A549 (cell line): ENCODE measurements around the gene DPEP2. TPM values are rescaled to one million over a fixed set of nuclear protein-coding genes. Genes with fewer than 3 reads are reported as not detected.
A peak's percentile ranks its signal among the peaks of the same experiment; 100 is the strongest.

Experiments
- ATAC-seq, 2 experiments: fragments of 200-7000 bp in 1 of 2; fragments of >200 bp in 1 of 2; cut with Nextera tagmentation in 1 of 2; cut with Tn5 transposase in 1 of 2; 3 replicates each; pipeline versions ENCODE4 v1.8.0 to v1.9.1; 2018 to 2020; ENCODE audit warnings: mild to moderate bottlenecking in 1 of 2, moderate library complexity in 1 of 2
- CTCF ChIA-PET: fragments of 300-600 bp; sonication (Branson Sonifier 250); formaldehyde crosslinking; extraction: SDS; loops from one replicate; lab custom pipeline; 2021; ENCODE audit warnings: antibody characterized with exemption, inconsistent platforms; lab: Yijun Ruan, JAX
- POLR2A ChIA-PET: fragments of 350-600 bp; formaldehyde crosslinking; extraction: SDS; loops from one replicate; lab custom pipeline; 2021; ENCODE audit warnings: antibody characterized with exemption, inconsistent platforms; lab: Yijun Ruan, JAX
- DNase-seq, 2 experiments: peaks; one replicate each; pipeline versions ENCODE4 v3.0.0 to v3.0.0-alpha.2; 2011 to 2016; ENCODE audit warnings: low read depth in 1 of 2, low spot score in 1 of 2
- FAIRE-seq: peaks from 2 replicates; lab custom pipeline; 2011; peaks lifted over from hg19 to GRCh38; lab: Jason Lieb, UNC
- H3K27ac ChIP-seq, 2 experiments: fragments of >200 bp; sonication (Bioruptor Twin); formaldehyde crosslinking; 3 replicates each; pipeline ENCODE4 v1.5.1; 2016 to 2017
- H3K4me1 ChIP-seq: fragments of >200 bp; sonication (Bioruptor Twin); formaldehyde crosslinking; 3 replicates; pipeline ENCODE4 v1.6.1; 2016
- H3K4me2 ChIP-seq: fragments of >200 bp; sonication (Bioruptor Twin); formaldehyde crosslinking; 3 replicates; pipeline ENCODE4 v1.6.1; 2016
- H3K4me3 ChIP-seq: fragments of >200 bp; sonication (Bioruptor Twin); formaldehyde crosslinking; 3 replicates; pipeline ENCODE4 v1.5.1; 2016
- H3K9me3 ChIP-seq: fragments of >200 bp; sonication (Bioruptor Twin); formaldehyde crosslinking; 3 replicates; pipeline ENCODE4 v1.6.1; 2016
- ATOH8 ChIP-seq: fragments of 250-450 bp; sonication (Bioruptor Pico); IDR thresholded peaks from 2 replicates; pipeline ENCODE4 v1.5.0; 2020; ENCODE audit warnings: low read depth, mild to moderate bottlenecking, moderate library complexity
- BCL3 ChIP-seq: fragments of >200 bp; sonication (Bioruptor Twin); formaldehyde crosslinking; IDR thresholded peaks from 3 replicates; pipeline ENCODE4 v1.6.1; 2016
- CEBPB ChIP-seq, 2 experiments: fragments of >200 bp in 1 of 2; sonication (Bioruptor Twin) in 1 of 2; formaldehyde crosslinking in 1 of 2; IDR thresholded peaks; 2 replicates each; pipeline ENCODE4 v1.6.1; 2012 to 2016
- CHD2 ChIP-seq: fragments of 150-350 bp; IDR thresholded peaks from 2 replicates; pipeline ENCODE4 v1.6.1; 2014; ENCODE audit warnings: low read length; ENCODE audit not compliant: partially characterized antibody
- CHD4 ChIP-seq: fragments of 200-600 bp; sonication (generic); IDR thresholded peaks from 2 replicates; pipeline ENCODE4 v1.6.1; 2016; ENCODE audit warnings: antibody characterized with exemption, mild to moderate bottlenecking, borderline replicate concordance
- E2F6 ChIP-seq: IDR thresholded peaks from 2 replicates; pipeline ENCODE4 v1.6.1; 2012; ENCODE audit warnings: low read depth, borderline replicate concordance
- ESRRA ChIP-seq: fragments of 150-350 bp; IDR thresholded peaks from 2 replicates; pipeline ENCODE4 v1.6.1; 2014; ENCODE audit warnings: mild to moderate bottlenecking, low read length, borderline replicate concordance
- FOSB ChIP-seq: fragments of 250-450 bp; sonication (Bioruptor Pico); IDR thresholded peaks from 2 replicates; pipeline ENCODE4 v1.5.0; 2020; ENCODE audit warnings: mild to moderate bottlenecking, moderate library complexity
- KDM5A ChIP-seq: fragments of 200-600 bp; sonication (generic); IDR thresholded peaks from 2 replicates; pipeline ENCODE4 v1.6.1; 2016; ENCODE audit warnings: antibody characterized with exemption, mild to moderate bottlenecking
- MAFK ChIP-seq: fragments of 450-650 bp; IDR thresholded peaks from 2 replicates; pipeline ENCODE4 v1.6.1; 2014; ENCODE audit not compliant: partially characterized antibody
- MYC ChIP-seq: IDR thresholded peaks from 2 replicates; pipeline ENCODE4 v1.6.1; 2012; ENCODE audit warnings: mild to moderate bottlenecking, inconsistent platforms, low read length, improper control_type of control experiment, borderline replicate concordance
- POLR2A ChIP-seq: IDR thresholded peaks from 2 replicates; pipeline ENCODE4 v1.6.1; 2012; ENCODE audit warnings: mild to moderate bottlenecking, low read length
- RARB ChIP-seq: fragments of 250-450 bp; sonication (Bioruptor Pico); IDR thresholded peaks from 2 replicates; pipeline ENCODE4 v1.8.0; 2021; ENCODE audit warnings: mild to moderate bottlenecking, moderate library complexity
- REST ChIP-seq: fragments of 200-600 bp; sonication (generic); IDR thresholded peaks from 2 replicates; pipeline ENCODE4 v1.6.1; 2016; ENCODE audit warnings: antibody characterized with exemption, mild to moderate bottlenecking, moderate library complexity
- RFX5 ChIP-seq: fragments of 450-650 bp; IDR thresholded peaks from 2 replicates; pipeline ENCODE4 v1.7.1; 2014; ENCODE audit warnings: antibody characterized with exemption, mild to moderate bottlenecking, moderate library complexity
- TFCP2L1 ChIP-seq: fragments of 250-450 bp; sonication (Bioruptor Pico); IDR thresholded peaks from 2 replicates; pipeline ENCODE4 v1.5.0; 2021; ENCODE audit warnings: mild to moderate bottlenecking
- USF2 ChIP-seq: fragments of 450-650 bp; IDR thresholded peaks from 2 replicates; pipeline ENCODE4 v1.6.1; 2014; ENCODE audit warnings: antibody characterized with exemption
- WGBS: methylation state at CpG from one replicate; pipeline ENCODE4 v1.1.6; 2017; ENCODE audit errors: missing lambda C conversion rate; 5-methylcytosine and 5-hydroxymethylcytosine counted together
- polyA plus RNA-seq, 4 experiments: library from polyadenylated mRNA; depleted of rRNA in 3 of 4; stranded (reverse); fragments of >200 nt; fragmentation: RNase III in 1 of 4; extraction: RNeasy Plus Mini Kit Qiagen cat#74134 plus additional on column Dnase treatment in 1 of 4; gene quantifications; 2 replicates in 3 of 4; 3 replicates in 1 of 4; pipeline ENCODE4 v1.2.3, GENCODE V29; 2011 to 2017
- TF ChIP-seq, protein P1 (sequence below): IDR thresholded peaks from 2 replicates; pipeline ENCODE4 v1.6.1; 2012
- TF ChIP-seq, protein P2 (sequence below): fragments of >200 bp; sonication (Bioruptor Twin); formaldehyde crosslinking; IDR thresholded peaks from 2 replicates; pipeline ENCODE4 v1.6.1; 2016

The DPEP2 gene
- polyA plus RNA-seq, 2 of the 4 experiments (the other 2 are of a cell fraction) = not detected

DNA sequence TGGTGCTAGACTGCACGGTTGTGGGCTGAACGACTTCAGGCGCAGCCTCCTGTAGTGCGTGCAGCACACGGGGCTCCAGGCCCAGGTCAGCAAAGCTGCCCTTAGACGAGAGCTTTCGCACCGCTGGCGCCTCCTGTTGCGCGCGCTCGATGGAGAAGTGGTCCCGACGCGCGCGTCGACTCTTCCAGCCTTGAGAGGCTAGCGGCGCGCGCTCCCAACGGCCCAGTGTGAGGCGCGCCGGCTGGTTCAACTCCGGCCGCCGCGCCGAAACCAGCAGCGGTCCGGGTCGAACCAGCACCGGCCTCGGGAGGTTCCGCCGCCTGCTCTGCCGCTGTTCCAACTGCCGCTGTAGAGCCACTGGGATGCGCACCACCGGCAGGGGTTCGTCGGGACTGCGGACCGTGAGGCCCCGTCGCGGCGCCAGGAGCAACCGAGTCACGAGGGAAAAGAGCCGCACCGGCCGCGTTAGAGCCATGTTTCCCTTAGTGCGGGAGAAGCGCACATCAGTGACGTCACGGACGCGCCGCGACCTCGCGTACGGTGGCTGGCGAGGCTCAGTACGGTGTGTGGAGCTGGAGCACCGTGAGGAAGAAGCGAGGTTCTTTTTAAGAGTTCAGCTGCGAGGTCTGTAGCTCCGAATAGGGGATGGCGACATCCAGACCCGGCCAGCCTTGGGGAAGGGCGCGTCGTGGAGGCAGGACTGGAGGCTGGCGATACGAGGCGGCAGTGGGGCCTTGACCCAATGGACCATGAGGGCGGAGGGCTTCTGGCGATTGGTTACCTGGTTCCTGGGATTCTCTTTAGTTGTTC lies 23.6 kb upstream of the DPEP2 start, which contains the start of the genes DDX28 and DUS2 (continued):
- TF ChIP-seq, protein P1, sequence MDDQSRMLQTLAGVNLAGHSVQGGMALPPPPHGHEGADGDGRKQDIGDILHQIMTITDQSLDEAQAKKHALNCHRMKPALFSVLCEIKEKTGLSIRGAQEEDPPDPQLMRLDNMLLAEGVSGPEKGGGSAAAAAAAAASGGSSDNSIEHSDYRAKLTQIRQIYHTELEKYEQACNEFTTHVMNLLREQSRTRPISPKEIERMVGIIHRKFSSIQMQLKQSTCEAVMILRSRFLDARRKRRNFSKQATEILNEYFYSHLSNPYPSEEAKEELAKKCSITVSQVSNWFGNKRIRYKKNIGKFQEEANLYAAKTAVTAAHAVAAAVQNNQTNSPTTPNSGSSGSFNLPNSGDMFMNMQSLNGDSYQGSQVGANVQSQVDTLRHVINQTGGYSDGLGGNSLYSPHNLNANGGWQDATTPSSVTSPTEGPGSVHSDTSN = peak; percentile 66
- peak; percentile 89 for TF ChIP-seq MYC
- peak; percentile 97 for TF ChIP-seq KDM5A
- TF ChIP-seq RFX5 = 0 out of 2 replicates have a peak, but pooled peaks have one; percentile 63
- TF ChIP-seq MAFK = peak; percentile 5
- peak; percentile 45; the same call in 1 of the 2 replicates for TF ChIP-seq REST
- peak; percentile 86 for TF ChIP-seq POLR2A
- TF ChIP-seq BCL3 = peak; percentile 69; the same call in 2 of the 3 replicates

- Histone ChIP-seq H3K4me3 (peak overlapping the region; percentile 99), H3K4me2 (peak overlapping the region; percentile 100), H3K9me3 (no peaks in the 10 kb centered on the region), H3K27ac (peak overlapping the region; percentile 92 to 98), H3K4me1 (peaks cover 19% of the 10 kb centered on the region)
- FAIRE-seq (no peak), ATAC-seq (peak; percentile 10 to 36; a peak in 3 of 6 replicates), DNase-seq (no peak)
- WGBS = 5% methylated on average over 7 of the region's 19 CpGs
- CTCF ChIA-PET = interaction anchor here (1.3 to 3.6 kb wide), 3 partner anchors 9 to 23 kb away, joined by 3 to 18 read pairs (median 4); partner anchors contain the start of gene DPEP2
- POLR2A ChIA-PET = interaction anchor here (1.0 to 2.4 kb wide), 3 partner anchors 20 to 216 kb away, joined by 3 to 9 read pairs (median 6); partner anchors contain the start of genes NFATC3, RANBP10 and TSNAXIP1
- TF ChIP-seq CHD2 (no peak), CHD4 (no peak), CEBPB (IDR thresholded peaks at IDR 0.05) (no peak), POLR2A (no peak), USF2 (no peak), FOSB (no peak), TFCP2L1 (CRISPR knock-in tag) (no peak), MAFK (no peak), ATOH8 (CRISPR knock-in tag) (no peak), ESRRA (no peak), RARB (CRISPR knock-in tag) (no peak), E2F6 (no peak), KDM5A (no peak), REST (no peak), BCL3 (no peak)
- TF ChIP-seq, protein P2, sequence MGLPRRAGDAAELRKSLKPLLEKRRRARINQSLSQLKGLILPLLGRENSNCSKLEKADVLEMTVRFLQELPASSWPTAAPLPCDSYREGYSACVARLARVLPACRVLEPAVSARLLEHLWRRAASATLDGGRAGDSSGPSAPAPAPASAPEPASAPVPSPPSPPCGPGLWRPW = no peak
These were observed 23.0 kb upstream of the DPEP2 start for GRCh38 chr16:68022278-68022727.
